Stomach (tissue), 9 donors: ENCODE results near the gene BTBD3. TPM values are rescaled to one million over a fixed set of nuclear protein-coding genes. Genes with fewer than 3 reads are reported as not detected.

ENCODE experiments used
- DNase-seq, 2 donors: peaks; one replicate each; pipeline versions ENCODE4 v3.0.0 to v3.0.0-alpha.2; 2013 to 2019
- H3K27ac ChIP-seq, 5 donors: fragments of 200-600 bp in 4 of 5; sonication (generic) in 4 of 5; one replicate each; pipeline ENCODE4 v1.5.1; 2013 to 2019; ENCODE audit warnings: mild to moderate bottlenecking in 1 of 5, moderate library complexity in 1 of 5
- H3K27me3 ChIP-seq, 3 donors: fragments of 200-600 bp; sonication (generic); one replicate each; pipeline ENCODE4 v1.5.1; 2017 to 2019; ENCODE audit warnings: mixed run types in 1 of 3
- H3K36me3 ChIP-seq, 4 donors: fragments of 200-600 bp; sonication (generic); 1 replicate in 3 of 4; 2 replicates in 1 of 4; pipeline ENCODE4 v1.5.1; 2016 to 2019
- H3K4me1 ChIP-seq, 4 donors: fragments of 200-600 bp; sonication (generic); one replicate each; pipeline ENCODE4 v1.5.1; 2016 to 2019
- H3K4me3 ChIP-seq, 4 donors: fragments of 200-600 bp; sonication (generic) in 3 of 4; one replicate each; pipeline ENCODE4 v1.5.1; 2016 to 2019; ENCODE audit warnings: mild to moderate bottlenecking in 1 of 4
- H3K9me3 ChIP-seq, 4 donors: fragments of 200-600 bp; sonication (generic); one replicate each; pipeline ENCODE4 v1.5.1; 2016 to 2019
- EP300 ChIP-seq: sonication (generic); formaldehyde crosslinking; IDR thresholded peaks from one replicate; pipeline ENCODE4 v1.6.1; 2017; ENCODE audit warnings: antibody characterized with exemption
- POLR2A ChIP-seq, 4 donors: fragments of 450-650 bp; IDR thresholded peaks; one replicate each; pipeline ENCODE4 v1.6.1; 2016; ENCODE audit warnings: antibody characterized with exemption in 4 of 4, control low read depth in 2 of 4, mild to moderate bottlenecking in 1 of 4, moderate library complexity in 1 of 4
- POLR2AphosphoS5 ChIP-seq, 3 donors: sonication (generic); formaldehyde crosslinking; IDR thresholded peaks; one replicate each; pipeline ENCODE4 v1.6.1; 2016; ENCODE audit warnings: antibody characterized with exemption in 3 of 3
- WGBS, 5 donors: extraction: QIAGEN DNeasy Blood & Tissue Kit in 3 of 5; methylation state at CpG; one replicate each; pipeline versions ENCODE4 v1.1.5 to v1.1.7; 2013 to 2018; 5-methylcytosine and 5-hydroxymethylcytosine counted together
- intact Hi-C: fragments of 100-400 bp; cut with DNase I; formaldehyde crosslinking; loops from one replicate; pipeline ENCODE4 v1.15.1; 2023; ENCODE audit warnings: low total_unique reads
- polyA plus RNA-seq, 3 donors: library from polyadenylated mRNA; stranded (reverse); fragments of 200-250 nt; gene quantifications; one replicate each; pipeline ENCODE4 v1.2.3, GENCODE V29; 2013
- total RNA-seq, 5 donors: library from RNA; depleted of rRNA; stranded (reverse); fragments of >200 nt; gene quantifications; one replicate each; pipeline versions ENCODE4 v1.1.0 to v1.2.3, GENCODE V29; 2014 to 2016
- TF ChIP-seq, protein P1 (sequence below), 7 experiments: fragments of 450-650 bp in 4 of 7; fragments of 200-600 bp in 3 of 7; sonication (generic) in 3 of 7; IDR thresholded peaks; one replicate each; pipeline ENCODE4 v1.5.1; 2016 to 2019; ENCODE audit warnings: antibody characterized with exemption in 7 of 7, control low read depth in 2 of 7, mild to moderate bottlenecking in 1 of 7
- donor health status: healthy with polysubstance abuse.
- donor health status: Bipolar disorder and iron deficiency.
- donor health status: healthy.

BTBD3 gene
- total and polyA plus RNA-seq, 8 donors, result 10.7 to 147 (median 26.7) TPM

DNA sequence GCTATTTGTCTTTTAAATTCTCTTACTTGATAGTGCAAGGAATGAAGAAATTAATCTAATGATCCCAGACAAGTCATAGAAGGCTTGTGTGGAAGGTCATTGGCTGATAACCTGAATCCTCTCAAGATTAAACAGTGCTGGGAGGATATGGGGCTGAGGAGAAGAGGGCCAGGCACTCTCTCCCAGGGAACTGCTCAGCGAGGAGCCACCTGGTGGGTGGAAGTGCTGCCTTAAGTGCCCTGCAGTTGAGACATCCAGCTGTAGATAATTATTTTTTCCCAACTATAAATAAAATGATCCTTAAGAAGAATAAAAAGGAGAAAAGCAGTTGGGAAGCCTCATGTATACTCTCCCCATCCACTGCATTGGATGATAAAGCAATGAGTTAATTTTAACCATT is 47.9 kb downstream of the BTBD3 start:
- intact Hi-C loops, result no loop called here
- Histone ChIP-seq H3K9me3 (no peaks in the 10 kb centered on the region), H3K4me1 (no peaks in the 10 kb centered on the region), H3K27me3 (no peaks in the 10 kb centered on the region), H3K4me3 (no peak overlapping the region), H3K36me3 (no peaks in the 10 kb centered on the region), H3K27ac (no peak overlapping the region)
- DNase-seq, result no peak
- no peak for TF ChIP-seq POLR2AphosphoS5 (IDR thresholded peaks at IDR 0.05)
- no peak for TF ChIP-seq EP300
- no peak for TF ChIP-seq POLR2A (IDR thresholded peaks at IDR 0.05)
- TF ChIP-seq, protein P1, sequence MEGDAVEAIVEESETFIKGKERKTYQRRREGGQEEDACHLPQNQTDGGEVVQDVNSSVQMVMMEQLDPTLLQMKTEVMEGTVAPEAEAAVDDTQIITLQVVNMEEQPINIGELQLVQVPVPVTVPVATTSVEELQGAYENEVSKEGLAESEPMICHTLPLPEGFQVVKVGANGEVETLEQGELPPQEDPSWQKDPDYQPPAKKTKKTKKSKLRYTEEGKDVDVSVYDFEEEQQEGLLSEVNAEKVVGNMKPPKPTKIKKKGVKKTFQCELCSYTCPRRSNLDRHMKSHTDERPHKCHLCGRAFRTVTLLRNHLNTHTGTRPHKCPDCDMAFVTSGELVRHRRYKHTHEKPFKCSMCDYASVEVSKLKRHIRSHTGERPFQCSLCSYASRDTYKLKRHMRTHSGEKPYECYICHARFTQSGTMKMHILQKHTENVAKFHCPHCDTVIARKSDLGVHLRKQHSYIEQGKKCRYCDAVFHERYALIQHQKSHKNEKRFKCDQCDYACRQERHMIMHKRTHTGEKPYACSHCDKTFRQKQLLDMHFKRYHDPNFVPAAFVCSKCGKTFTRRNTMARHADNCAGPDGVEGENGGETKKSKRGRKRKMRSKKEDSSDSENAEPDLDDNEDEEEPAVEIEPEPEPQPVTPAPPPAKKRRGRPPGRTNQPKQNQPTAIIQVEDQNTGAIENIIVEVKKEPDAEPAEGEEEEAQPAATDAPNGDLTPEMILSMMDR (IDR thresholded peaks at IDR 0.05), result no peak
- 67 to 91% (median 81%) methylated on average over 1 of the region's 1 CpG for WGBS, 5 donors

DNA sequence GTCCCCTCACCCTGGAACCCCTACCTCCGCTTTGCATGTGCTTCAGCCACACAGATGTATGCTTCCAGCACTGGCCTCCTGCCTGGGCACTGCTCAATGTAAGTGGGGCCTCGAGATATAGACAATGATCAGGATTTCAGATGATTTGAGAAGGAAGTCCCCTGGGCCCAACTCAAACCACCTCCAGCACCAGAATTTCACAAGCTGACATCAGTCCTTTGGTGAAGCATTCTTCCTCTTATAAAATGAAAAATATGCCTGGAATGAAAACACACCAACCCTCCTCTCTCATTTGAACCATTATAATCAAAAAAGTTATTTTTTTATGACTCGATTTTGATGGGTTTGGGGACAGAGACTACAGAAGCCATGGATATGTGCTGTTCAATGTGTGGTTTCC is 48.5 kb downstream of the BTBD3 start:
- no peak for DNase-seq
- no peaks in the 10 kb centered on the region for H3K36me3 ChIP-seq
- no peaks in the 10 kb centered on the region for H3K9me3 ChIP-seq
- H3K27me3 ChIP-seq, result no peaks in the 10 kb centered on the region
- H3K4me3 ChIP-seq, result no peak overlapping the region
- intact Hi-C loops, result no loop called here
- no peaks in the 10 kb centered on the region for H3K4me1 ChIP-seq
- WGBS, 5 donors, result 59 to 78% (median 70%) methylated on average over 3 of the region's 3 CpGs
- no peak overlapping the region for H3K27ac ChIP-seq
- TF ChIP-seq POLR2AphosphoS5 (IDR thresholded peaks at IDR 0.05) (no peak), POLR2A (IDR thresholded peaks at IDR 0.05) (no peak), EP300 (no peak)
- TF ChIP-seq, protein P1 (IDR thresholded peaks at IDR 0.05), result no peak

DNA sequence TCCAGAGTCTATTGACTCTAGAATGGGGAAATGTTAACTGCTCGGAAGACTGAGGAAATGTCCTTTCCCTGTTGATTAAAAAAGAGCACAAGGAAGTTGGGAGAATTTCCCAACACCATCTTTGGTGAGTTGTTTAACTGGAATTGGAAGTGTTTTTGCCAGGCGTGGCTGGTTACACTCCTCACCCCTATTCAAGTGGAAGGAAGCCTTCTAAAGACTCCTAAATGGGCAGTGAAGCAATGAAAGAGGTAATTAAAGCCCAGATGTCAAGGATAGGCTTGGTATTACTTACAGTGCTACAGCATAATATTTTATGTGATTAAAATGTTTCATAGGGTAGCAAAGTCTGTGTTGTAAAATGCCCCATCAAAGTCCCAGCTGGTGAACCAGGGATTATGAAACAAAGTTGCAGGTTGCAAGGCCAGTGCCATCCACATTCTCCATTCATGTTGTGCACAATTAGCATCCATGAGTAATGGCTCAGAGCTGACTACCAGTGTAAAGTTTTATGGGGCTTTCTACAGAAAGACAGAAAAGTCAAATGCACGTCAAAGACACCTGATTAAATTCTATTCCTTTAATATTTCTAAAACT is 52.6 kb downstream of the BTBD3 start:
- Histone ChIP-seq H3K27me3 (no peaks in the 10 kb centered on the region), H3K4me3 (no peak overlapping the region), H3K9me3 (no peaks in the 10 kb centered on the region), H3K4me1 (no peaks in the 10 kb centered on the region), H3K27ac (no peak overlapping the region), H3K36me3 (no peaks in the 10 kb centered on the region)
- TF ChIP-seq EP300 (no peak), POLR2AphosphoS5 (IDR thresholded peaks at IDR 0.05) (no peak), POLR2A (IDR thresholded peaks at IDR 0.05) (no peak)
- TF ChIP-seq, protein P1 (IDR thresholded peaks at IDR 0.05), result no peak
- no peak for DNase-seq
- intact Hi-C loops, result no loop called here
- WGBS, 5 donors, result 66 to 82% (median 78%) methylated on average over 3 of the region's 3 CpGs

DNA sequence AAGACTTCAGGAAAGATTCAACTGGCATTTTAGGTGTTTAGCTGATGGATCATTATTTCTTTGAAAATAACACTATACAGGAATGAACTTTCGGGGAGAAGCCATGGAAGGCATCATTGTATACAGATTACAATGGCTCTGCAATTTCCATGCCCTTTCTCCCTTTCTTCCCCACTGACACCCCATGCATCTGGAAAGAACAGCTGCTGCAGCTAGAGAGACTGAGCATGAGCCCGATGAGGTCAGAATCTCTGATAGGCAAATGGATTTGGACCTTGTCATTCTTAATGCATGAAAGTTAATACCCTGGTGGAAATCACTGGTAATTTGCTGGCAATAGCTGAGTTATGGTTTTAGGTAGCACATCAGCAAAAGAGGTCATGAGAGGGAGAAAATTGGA is 54.8 kb downstream of the BTBD3 start:
- no peak overlapping the region for H3K4me3 ChIP-seq
- no peaks in the 10 kb centered on the region for H3K36me3 ChIP-seq
- intact Hi-C loops, result no loop called here
- no peak for DNase-seq
- WGBS, 5 donors, result 77 to 91% (median 88%) methylated on average over 2 of the region's 2 CpGs
- H3K4me1 ChIP-seq, result no peaks in the 10 kb centered on the region
- TF ChIP-seq, protein P1 (IDR thresholded peaks at IDR 0.05), result no peak
- TF ChIP-seq EP300 (no peak), POLR2AphosphoS5 (IDR thresholded peaks at IDR 0.05) (no peak), POLR2A (IDR thresholded peaks at IDR 0.05) (no peak)
- no peaks in the 10 kb centered on the region for H3K27me3 ChIP-seq
- no peak overlapping the region for H3K27ac ChIP-seq
- H3K9me3 ChIP-seq, result peaks cover 0 to 3% (median 0%) of the 10 kb centered on the region in 4 donors
